Activated CD4-positive, alpha-beta T cell treated with anti-CD3 and anti-CD28 coated beads, Interleukin-2, amount 10 ng/mL, durations not matched to agents 7 days and 5 days (primary cell): ENCODE measurements around the gene SPTLC2. TPM values are rescaled to one million over a fixed set of nuclear protein-coding genes. Genes with fewer than 3 reads are reported as not detected.

Experiments
- CTCF ChIA-PET: fragments of 350-600 bp; sonication (Branson Sonifier 250); formaldehyde crosslinking; loops from one replicate; lab custom pipeline; 2021; ENCODE audit warnings: antibody characterized with exemption; lab: Charles Lee
- POLR2A ChIA-PET: fragments of 350-600 bp; sonication (Branson Sonifier 250); formaldehyde crosslinking; loops from one replicate; lab custom pipeline; 2021; ENCODE audit warnings: antibody characterized with exemption; lab: Charles Lee
- DNase-seq: peaks from one replicate; pipeline ENCODE4 v3.0.0-alpha.2; 2020
- H3K27ac Mint-ChIP-seq: one replicate; pipeline ENCODE4 v1.8.0; 2021; ENCODE audit warnings: mild to moderate bottlenecking, moderate library complexity, mixed read lengths
- H3K27me3 Mint-ChIP-seq: one replicate; pipeline ENCODE4 v1.8.0; 2021; ENCODE audit warnings: mixed read lengths
- H3K36me3 Mint-ChIP-seq: one replicate; pipeline ENCODE4 v1.8.0; 2021; ENCODE audit warnings: low read depth, mixed read lengths
- H3K4me1 Mint-ChIP-seq: one replicate; pipeline ENCODE4 v1.8.0; 2021; ENCODE audit warnings: mixed read lengths
- H3K4me3 Mint-ChIP-seq: one replicate; pipeline ENCODE4 v1.8.0; 2021; ENCODE audit warnings: mild to moderate bottlenecking, moderate library complexity, mixed read lengths
- H3K9me3 Mint-ChIP-seq: one replicate; pipeline ENCODE4 v1.8.0; 2021; ENCODE audit warnings: mixed read lengths
- total RNA-seq, 2 experiments: library from RNA; stranded (reverse); gene quantifications; one replicate each; pipeline ENCODE4 v1.2.3, GENCODE V29; 2021

Gene SPTLC2
- total RNA-seq, 2 experiments from 2014 or later = 54.2 to 64.4 TPM

- H3K27me3 Mint-ChIP-seq = no peaks in the 10 kb centered on the region
- peaks cover 4% of the 10 kb centered on the region for H3K9me3 Mint-ChIP-seq
- ChIA-PET CTCF (no interaction called here), POLR2A (no interaction called here)
- peaks cover 33% of the 10 kb centered on the region for H3K36me3 Mint-ChIP-seq
- DNase-seq = no peak
- H3K4me1 Mint-ChIP-seq = peaks cover 28% of the 10 kb centered on the region
- no peak overlapping the region for H3K4me3 Mint-ChIP-seq
- no peak overlapping the region for H3K27ac Mint-ChIP-seq
Measured at GRCh38 chr14:77579065-77579464, 37.4 kb downstream of the SPTLC2 start.

- H3K36me3 Mint-ChIP-seq = peaks cover 45% of the 10 kb centered on the region
- POLR2A ChIA-PET = interaction anchor here (0.7 kb wide), 1 partner anchor 48 kb away, joined by 4 read pairs; no protein-coding TSS in a partner anchor
Measured at GRCh38 chr14:77574446-77575115, 41.9 kb downstream of the SPTLC2 start.

GRCh38 chr14:77573964-77574363, 42.5 kb downstream of the SPTLC2 start:
- no peaks in the 10 kb centered on the region for H3K27me3 Mint-ChIP-seq
- H3K4me3 Mint-ChIP-seq = no peak overlapping the region
- CTCF ChIA-PET = no interaction called here
- POLR2A ChIA-PET = no interaction called here
- H3K9me3 Mint-ChIP-seq = peaks cover 6% of the 10 kb centered on the region
- no peak for DNase-seq
- H3K27ac Mint-ChIP-seq = no peak overlapping the region
- H3K4me1 Mint-ChIP-seq = peaks cover 14% of the 10 kb centered on the region
- H3K36me3 Mint-ChIP-seq = peaks cover 47% of the 10 kb centered on the region

More at GRCh38 chr14:77574446-77575115, 41.9 kb downstream of the SPTLC2 start:
- no peak overlapping the region for H3K27ac Mint-ChIP-seq
- no peaks in the 10 kb centered on the region for H3K27me3 Mint-ChIP-seq
- H3K9me3 Mint-ChIP-seq = peaks cover 6% of the 10 kb centered on the region
- no peak overlapping the region for H3K4me3 Mint-ChIP-seq
- H3K4me1 Mint-ChIP-seq = peaks cover 16% of the 10 kb centered on the region
- no peak for DNase-seq
- CTCF ChIA-PET = interaction anchor here (0.6 kb wide), 1 partner anchor 57 kb away, joined by 3 read pairs; no protein-coding TSS in a partner anchor

DNA sequence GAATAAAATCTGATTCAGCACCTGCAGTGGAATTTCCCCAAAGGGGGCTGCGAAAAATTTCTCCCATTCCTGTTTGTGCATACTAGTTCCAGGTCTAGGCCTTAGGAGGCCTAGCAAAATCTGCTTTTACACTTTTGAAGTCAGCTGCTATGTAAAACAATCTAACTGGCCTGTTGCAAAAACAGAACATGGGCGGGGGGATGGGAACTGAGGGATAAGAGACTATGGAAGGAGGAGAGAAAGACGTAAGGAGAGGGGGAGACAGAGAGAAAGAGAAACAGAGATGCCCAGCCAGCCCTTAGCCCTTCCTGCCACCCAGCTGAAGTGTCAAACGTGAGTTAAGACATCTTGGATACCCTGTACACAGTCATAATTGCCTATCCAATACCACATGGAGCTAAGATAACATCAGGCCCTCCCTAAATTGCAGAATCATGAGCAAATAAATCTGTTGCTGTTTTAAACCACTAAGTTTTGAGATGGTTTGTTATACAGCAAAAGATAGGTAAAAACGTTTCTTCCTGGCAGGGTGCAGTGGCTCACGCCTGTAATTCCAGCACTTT, 45.6 kb downstream of the SPTLC2 start:
- no peaks in the 10 kb centered on the region for H3K27me3 Mint-ChIP-seq
- H3K4me3 Mint-ChIP-seq = no peak overlapping the region
- CTCF ChIA-PET = interaction anchor here (0.6 kb wide), 2 partner anchors 14 to 92 kb away, joined by 3 to 4 read pairs; no protein-coding TSS in a partner anchor
- peaks cover 6% of the 10 kb centered on the region for H3K9me3 Mint-ChIP-seq
- DNase-seq = no peak
- H3K36me3 Mint-ChIP-seq = peaks cover 48% of the 10 kb centered on the region
- no peak overlapping the region for H3K27ac Mint-ChIP-seq
- H3K4me1 Mint-ChIP-seq = peaks cover 16% of the 10 kb centered on the region
- POLR2A ChIA-PET = no interaction called here

- ChIA-PET POLR2A (no interaction called here), CTCF (interaction anchor here (3.8 kb wide), 1 partner anchor 14 kb away, joined by 10 read pairs; no protein-coding TSS in a partner anchor)
- no peaks in the 10 kb centered on the region for H3K27me3 Mint-ChIP-seq
- H3K36me3 Mint-ChIP-seq = peaks cover 35% of the 10 kb centered on the region
- H3K27ac Mint-ChIP-seq = no peak overlapping the region
- H3K9me3 Mint-ChIP-seq = no peaks in the 10 kb centered on the region
- H3K4me3 Mint-ChIP-seq = no peak overlapping the region
- H3K4me1 Mint-ChIP-seq = peaks cover 10% of the 10 kb centered on the region
- no peak for DNase-seq
Measured at GRCh38 chr14:77565994-77566305, 50.5 kb downstream of the SPTLC2 start.

DNA sequence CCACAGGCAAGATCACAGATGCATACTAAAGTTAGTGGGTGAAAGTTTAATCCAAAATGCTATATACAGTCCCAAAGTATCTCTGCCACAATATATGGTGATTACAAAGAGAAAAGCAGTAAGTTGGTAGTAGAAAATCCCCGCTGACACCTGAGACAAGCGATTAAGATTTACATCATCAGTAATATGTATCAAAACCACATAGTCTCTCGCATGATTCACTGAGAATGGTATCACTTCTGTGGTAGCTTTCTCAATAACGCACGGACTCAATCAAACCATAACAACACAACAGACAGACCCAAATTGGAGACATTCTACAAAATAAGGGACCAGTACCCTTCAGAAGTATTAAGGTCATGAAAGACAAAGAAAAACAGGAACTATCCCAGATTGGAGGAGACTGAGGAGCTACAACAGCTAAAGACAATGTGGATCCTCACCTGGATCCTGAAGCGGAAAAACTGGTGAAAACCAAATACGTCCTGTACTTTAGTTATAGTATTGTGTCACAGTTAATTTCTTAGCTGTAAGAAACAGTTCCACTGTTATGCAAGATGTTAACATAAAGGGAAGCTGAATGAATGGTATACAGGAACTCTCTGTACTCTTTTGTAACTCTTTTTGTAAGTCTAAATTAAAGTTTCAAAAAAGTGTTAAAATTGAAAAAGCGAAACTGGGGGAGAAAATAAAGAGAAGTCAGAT, 51.0 kb downstream of the SPTLC2 start:
- POLR2A ChIA-PET = interaction anchor here (0.6 kb wide), 1 partner anchor 23 kb away, joined by 4 read pairs; no protein-coding TSS in a partner anchor
- no peaks in the 10 kb centered on the region for H3K27me3 Mint-ChIP-seq
- no peak overlapping the region for H3K4me3 Mint-ChIP-seq
- H3K9me3 Mint-ChIP-seq = no peaks in the 10 kb centered on the region
- DNase-seq = no peak
- peaks cover 39% of the 10 kb centered on the region for H3K36me3 Mint-ChIP-seq
- peak overlapping the region; percentile 28 for H3K27ac Mint-ChIP-seq
- peaks cover 8% of the 10 kb centered on the region for H3K4me1 Mint-ChIP-seq
- CTCF ChIA-PET = interaction anchor here (3.8 kb wide), 1 partner anchor 14 kb away, joined by 10 read pairs; no protein-coding TSS in a partner anchor

DNA sequence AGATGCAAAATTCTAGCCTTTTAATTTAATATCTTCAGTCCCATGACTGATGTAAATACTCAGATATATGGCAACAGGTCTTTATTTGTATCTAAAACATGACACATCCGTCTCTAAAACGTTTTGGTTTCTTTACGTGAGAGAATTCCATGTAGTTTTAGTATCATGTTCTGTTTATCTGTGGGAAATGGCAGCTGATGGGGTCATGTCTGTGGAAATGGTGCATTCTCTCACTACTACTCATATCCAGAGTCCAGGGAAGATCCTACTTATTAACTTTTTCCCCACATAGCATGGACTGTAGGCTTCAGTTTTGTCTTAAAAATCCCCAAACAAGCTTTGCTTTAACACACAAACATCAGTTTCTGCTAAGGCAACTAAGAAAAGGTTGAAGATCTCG, 53.8 kb downstream of the SPTLC2 start:
- ChIA-PET CTCF (interaction anchor here (0.6 to 3.8 kb wide), 3 partner anchors 11 to 429 kb away, joined by 3 to 10 read pairs (median 3); no protein-coding TSS in a partner anchor), POLR2A (no interaction called here)
- H3K4me1 Mint-ChIP-seq = peaks cover 8% of the 10 kb centered on the region
- DNase-seq = no peak
- no peaks in the 10 kb centered on the region for H3K9me3 Mint-ChIP-seq
- H3K27me3 Mint-ChIP-seq = no peaks in the 10 kb centered on the region
- H3K36me3 Mint-ChIP-seq = peaks cover 33% of the 10 kb centered on the region
- H3K4me3 Mint-ChIP-seq = no peak overlapping the region
- no peak overlapping the region for H3K27ac Mint-ChIP-seq

- CTCF ChIA-PET = no interaction called here
- no peak overlapping the region for H3K4me3 Mint-ChIP-seq
- POLR2A ChIA-PET = no interaction called here
- peaks cover 12% of the 10 kb centered on the region for H3K4me1 Mint-ChIP-seq
- DNase-seq = no peak
- no peaks in the 10 kb centered on the region for H3K27me3 Mint-ChIP-seq
- no peaks in the 10 kb centered on the region for H3K9me3 Mint-ChIP-seq
- peaks cover 29% of the 10 kb centered on the region for H3K36me3 Mint-ChIP-seq
- no peak overlapping the region for H3K27ac Mint-ChIP-seq
Measured at GRCh38 chr14:77561881-77562280, 54.6 kb downstream of the SPTLC2 start.

- H3K27ac Mint-ChIP-seq = no peak overlapping the region
Measured at GRCh38 chr14:77559381-77559780, 57.1 kb downstream of the SPTLC2 start.

DNA sequence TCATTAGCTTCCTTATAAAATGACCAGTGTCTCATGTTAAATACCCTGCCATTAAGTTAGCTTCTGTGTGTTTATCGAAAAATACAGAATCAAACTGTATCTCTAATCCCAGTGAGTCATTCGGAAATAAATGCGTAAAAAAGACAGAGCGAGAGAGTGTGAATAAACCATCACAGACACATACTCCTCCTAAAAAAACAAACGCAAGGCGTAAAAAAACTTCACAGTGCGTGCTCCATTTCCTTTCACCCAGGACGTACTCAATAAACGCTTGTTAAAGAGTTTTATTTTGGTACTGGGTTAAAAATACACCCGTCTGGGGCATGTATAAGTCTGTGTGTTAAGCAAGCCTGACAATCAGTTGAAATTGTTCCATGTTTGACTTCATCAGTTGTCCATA, 59.0 kb downstream of the SPTLC2 start:
- Mint-ChIP-seq H3K9me3 (no peaks in the 10 kb centered on the region), H3K27me3 (no peaks in the 10 kb centered on the region), H3K4me3 (no peak overlapping the region), H3K27ac (peak overlapping the region; percentile 16), H3K36me3 (peaks cover 51% of the 10 kb centered on the region), H3K4me1 (peaks cover 27% of the 10 kb centered on the region)
- ChIA-PET CTCF (interaction anchor here (0.6 kb wide), 1 partner anchor 13 kb away, joined by 3 read pairs; no protein-coding TSS in a partner anchor), POLR2A (no interaction called here)
- no peak for DNase-seq

More at GRCh38 chr14:77559381-77559780, 57.1 kb downstream of the SPTLC2 start:
- POLR2A ChIA-PET = interaction anchor here (0.6 kb wide), 1 partner anchor 21 kb away, joined by 4 read pairs; no protein-coding TSS in a partner anchor
- Mint-ChIP-seq H3K9me3 (no peaks in the 10 kb centered on the region), H3K36me3 (peaks cover 46% of the 10 kb centered on the region), H3K27me3 (no peaks in the 10 kb centered on the region), H3K4me3 (no peak overlapping the region), H3K4me1 (peaks cover 20% of the 10 kb centered on the region)
- CTCF ChIA-PET = no interaction called here
- DNase-seq = no peak

- Mint-ChIP-seq H3K9me3 (no peaks in the 10 kb centered on the region), H3K27me3 (no peaks in the 10 kb centered on the region), H3K36me3 (peaks cover 52% of the 10 kb centered on the region), H3K4me3 (no peak overlapping the region), H3K4me1 (peaks cover 27% of the 10 kb centered on the region), H3K27ac (peak overlapping the region; percentile 16)
- CTCF ChIA-PET = interaction anchor here (0.6 kb wide), 2 partner anchors 14 to 75 kb away, joined by 3 to 4 read pairs; no protein-coding TSS in a partner anchor
- DNase-seq = no peak
- POLR2A ChIA-PET = no interaction called here
Measured at GRCh38 chr14:77556946-77557345, 59.5 kb downstream of the SPTLC2 start.

GRCh38 chr14:77554816-77555599, 61.4 kb downstream of the SPTLC2 start:
- POLR2A ChIA-PET = no interaction called here
- H3K27me3 Mint-ChIP-seq = no peaks in the 10 kb centered on the region
- peak overlapping the region; percentile 82 for H3K27ac Mint-ChIP-seq
- H3K4me3 Mint-ChIP-seq = peak overlapping the region; percentile 29
- no peak for DNase-seq
- H3K4me1 Mint-ChIP-seq = peaks cover 25% of the 10 kb centered on the region
- H3K36me3 Mint-ChIP-seq = peaks cover 53% of the 10 kb centered on the region
- CTCF ChIA-PET = interaction anchor here (0.7 kb wide), 1 partner anchor 675 kb away, joined by 3 read pairs; no protein-coding TSS in a partner anchor
- H3K9me3 Mint-ChIP-seq = no peaks in the 10 kb centered on the region
